Upper lobe of right lung (tissue), 1 donor: ENCODE data around the gene B3GNT7. TPM values are rescaled to one million over a fixed set of nuclear protein-coding genes. Genes with fewer than 3 reads are reported as not detected.

Experiments
- ATAC-seq: fragments of 200-7000 bp; cut with Tn5 transposase; one replicate; pipeline ENCODE4 v1.9.1; 2020; ENCODE audit warnings: mild to moderate bottlenecking, moderate library complexity
- DNase-seq: peaks from one replicate; pipeline ENCODE4 v3.0.0-alpha.2; 2020
- H3K27ac ChIP-seq: fragments of 200-600 bp; one replicate; pipeline ENCODE4 v1.8.0; 2022
- H3K27me3 ChIP-seq: fragments of 200-600 bp; one replicate; pipeline ENCODE4 v1.8.0; 2022; ENCODE audit warnings: mild to moderate bottlenecking
- H3K36me3 ChIP-seq: fragments of 200-600 bp; one replicate; pipeline ENCODE4 v1.8.0; 2022
- H3K4me1 ChIP-seq: fragments of 200-600 bp; one replicate; pipeline ENCODE4 v1.8.0; 2022
- H3K4me3 ChIP-seq: fragments of 200-600 bp; one replicate; pipeline ENCODE4 v1.8.0; 2022; ENCODE audit warnings: mild to moderate bottlenecking
- H3K9me3 ChIP-seq: fragments of 200-600 bp; one replicate; pipeline ENCODE4 v1.8.0; 2022
- intact Hi-C: fragments of 100-400 bp; cut with DNase I; formaldehyde crosslinking; loops from one replicate; pipeline ENCODE4 v1.11.0; 2022
- total RNA-seq: library from RNA; stranded (reverse); fragmentation: NEBNext Ultra II Directional; extraction: Animal tissue kit (Norgen Biotek cat#: 25700); gene quantifications from one replicate; pipeline ENCODE4 v1.2.1, GENCODE V29; 2021
- TF ChIP-seq, protein P1 (sequence below): fragments of 200-600 bp; IDR thresholded peaks from one replicate; pipeline ENCODE4 v1.8.0; 2022; ENCODE audit warnings: antibody characterized with exemption
- donor health status: DM: no; HTN: yes; CAD: no; lungs with severe emphysema.

The B3GNT7 gene
- total RNA-seq, 1 donor from 2014 or later = 53.5 TPM

DNA sequence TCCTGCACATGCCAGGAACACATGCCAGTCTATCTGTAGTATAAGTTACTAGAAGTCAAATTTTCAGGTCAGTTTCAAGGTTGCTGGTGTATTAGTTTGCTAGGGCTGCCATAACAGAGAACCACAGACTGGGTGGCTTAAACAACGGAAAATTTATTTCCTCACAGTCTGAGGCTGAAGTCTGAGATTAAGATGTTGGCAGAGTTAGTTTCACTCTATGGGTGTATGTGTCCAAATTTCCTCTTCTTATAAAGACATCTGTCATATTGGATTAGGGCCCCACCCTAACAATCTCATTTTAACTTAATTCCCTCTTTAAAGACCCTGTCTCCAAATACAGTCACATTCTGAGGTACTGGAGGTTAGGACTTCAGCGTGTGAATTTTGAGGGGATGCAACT is 26.5 kb downstream of the B3GNT7 start:
- ATAC-seq = no peak

DNA sequence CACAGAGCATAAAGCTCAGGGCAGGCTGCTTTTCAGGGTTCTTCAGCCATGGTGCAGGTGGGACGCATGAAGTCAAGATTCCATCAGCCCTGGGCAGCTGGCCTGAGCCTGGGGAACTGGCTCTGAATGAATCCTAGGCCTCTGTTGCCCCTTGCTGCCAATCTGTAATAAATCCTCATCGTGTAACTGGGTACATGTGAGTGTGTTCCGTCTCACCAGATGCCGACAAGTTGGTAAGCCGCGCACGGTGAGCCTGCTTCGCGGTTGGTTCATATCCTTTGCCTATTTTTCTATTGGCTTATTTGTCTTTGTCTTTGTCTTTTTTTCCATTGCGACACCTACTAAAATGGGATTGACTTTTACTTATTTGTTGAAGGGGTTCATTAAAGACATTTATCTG is 27.7 kb downstream of the B3GNT7 start:
- H3K27me3 ChIP-seq = no peaks in the 10 kb centered on the region
- intact Hi-C loops = no loop called here
- H3K9me3 ChIP-seq = no peaks in the 10 kb centered on the region
- ATAC-seq = no peak
- no peak for DNase-seq
- no peak overlapping the region for H3K4me3 ChIP-seq
- H3K27ac ChIP-seq = no peak overlapping the region
- TF ChIP-seq, protein P1, sequence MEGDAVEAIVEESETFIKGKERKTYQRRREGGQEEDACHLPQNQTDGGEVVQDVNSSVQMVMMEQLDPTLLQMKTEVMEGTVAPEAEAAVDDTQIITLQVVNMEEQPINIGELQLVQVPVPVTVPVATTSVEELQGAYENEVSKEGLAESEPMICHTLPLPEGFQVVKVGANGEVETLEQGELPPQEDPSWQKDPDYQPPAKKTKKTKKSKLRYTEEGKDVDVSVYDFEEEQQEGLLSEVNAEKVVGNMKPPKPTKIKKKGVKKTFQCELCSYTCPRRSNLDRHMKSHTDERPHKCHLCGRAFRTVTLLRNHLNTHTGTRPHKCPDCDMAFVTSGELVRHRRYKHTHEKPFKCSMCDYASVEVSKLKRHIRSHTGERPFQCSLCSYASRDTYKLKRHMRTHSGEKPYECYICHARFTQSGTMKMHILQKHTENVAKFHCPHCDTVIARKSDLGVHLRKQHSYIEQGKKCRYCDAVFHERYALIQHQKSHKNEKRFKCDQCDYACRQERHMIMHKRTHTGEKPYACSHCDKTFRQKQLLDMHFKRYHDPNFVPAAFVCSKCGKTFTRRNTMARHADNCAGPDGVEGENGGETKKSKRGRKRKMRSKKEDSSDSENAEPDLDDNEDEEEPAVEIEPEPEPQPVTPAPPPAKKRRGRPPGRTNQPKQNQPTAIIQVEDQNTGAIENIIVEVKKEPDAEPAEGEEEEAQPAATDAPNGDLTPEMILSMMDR = no peak
- no peaks in the 10 kb centered on the region for H3K4me1 ChIP-seq
- no peaks in the 10 kb centered on the region for H3K36me3 ChIP-seq

More for the DNA sequence above, 26.5 kb downstream of the B3GNT7 start:
- intact Hi-C loops = no loop called here
- Histone ChIP-seq H3K27ac (no peak overlapping the region), H3K27me3 (no peaks in the 10 kb centered on the region), H3K4me1 (no peaks in the 10 kb centered on the region), H3K9me3 (no peaks in the 10 kb centered on the region), H3K36me3 (no peaks in the 10 kb centered on the region), H3K4me3 (no peak overlapping the region)
- DNase-seq = no peak
- TF ChIP-seq, protein P1 = no peak

DNA sequence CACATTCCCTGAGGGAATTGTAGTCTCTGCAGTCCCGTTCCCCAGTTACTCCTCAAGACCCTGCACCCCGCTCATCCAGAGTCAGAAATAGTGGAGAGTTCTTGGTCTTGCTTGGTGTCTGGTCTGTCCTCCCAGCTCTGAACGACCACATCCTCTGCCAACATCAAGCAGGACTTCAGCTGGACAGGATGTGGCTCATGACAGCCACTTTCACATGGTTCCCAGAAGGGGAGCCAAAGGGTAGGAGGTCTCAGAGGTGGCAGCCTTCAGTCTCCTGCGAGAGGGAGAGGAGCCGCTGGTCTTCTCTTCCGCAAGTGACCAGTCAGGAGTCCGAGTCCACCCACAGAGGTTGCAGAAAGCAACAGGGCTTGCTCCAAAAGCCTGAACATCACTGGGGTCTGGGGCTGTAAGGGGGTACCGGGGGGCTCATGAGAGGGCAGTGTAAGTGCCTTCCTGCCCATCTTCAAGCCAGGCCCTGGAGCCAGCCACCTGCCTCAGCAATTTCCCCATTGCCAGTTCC is 29.8 kb downstream of the B3GNT7 start:
- ATAC-seq (no peak), DNase-seq (no peak)
- no peaks in the 10 kb centered on the region for H3K4me1 ChIP-seq

DNA sequence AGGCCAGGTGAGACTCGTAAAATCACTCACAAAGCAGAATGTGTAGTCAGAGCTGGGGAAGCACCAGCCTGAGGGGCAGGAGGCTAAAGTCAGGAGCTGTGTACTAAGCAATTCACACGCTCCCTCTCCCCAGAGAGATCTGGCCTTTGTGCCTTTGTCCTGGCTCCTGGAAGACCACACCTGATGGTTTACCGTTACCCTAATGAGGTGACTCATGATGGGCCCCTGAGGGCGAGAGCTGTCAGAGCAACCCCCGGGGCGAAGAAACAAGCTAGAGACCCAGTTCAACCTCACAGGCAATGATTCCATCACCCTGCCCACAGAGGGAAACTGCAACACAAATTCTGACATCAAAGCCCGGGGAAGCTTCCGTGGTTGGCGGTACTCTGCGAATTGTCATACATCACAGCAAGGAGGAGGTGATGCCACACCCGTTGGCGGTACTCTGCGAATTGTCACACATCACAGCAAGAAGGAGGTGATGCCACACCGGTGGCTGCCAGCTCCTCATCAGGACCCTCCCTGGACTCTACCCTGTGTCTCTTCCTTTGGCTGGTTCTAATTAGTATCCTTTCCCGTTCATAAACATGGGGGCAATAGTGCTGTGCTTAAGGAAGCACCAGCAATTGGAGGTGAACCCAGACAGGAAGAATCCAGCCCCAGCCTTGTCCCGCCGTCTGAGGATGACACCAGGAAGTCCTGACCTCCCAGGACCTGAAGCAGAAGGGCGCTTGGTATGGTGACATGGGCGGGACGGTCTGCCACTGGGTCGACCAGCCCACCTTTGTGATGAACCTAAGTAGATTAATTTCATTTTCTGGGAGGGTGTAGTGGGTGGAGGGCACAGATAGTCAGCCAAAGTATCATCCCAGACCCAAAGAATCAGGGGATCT is 30.5 kb downstream of the B3GNT7 start:
- no peak for DNase-seq

More for the DNA sequence above, 29.8 kb downstream of the B3GNT7 start:
- no peak overlapping the region for H3K27ac ChIP-seq
- H3K4me3 ChIP-seq = no peak overlapping the region
- intact Hi-C loops = no loop called here
- H3K27me3 ChIP-seq = no peaks in the 10 kb centered on the region
- TF ChIP-seq, protein P1 = no peak
- no peaks in the 10 kb centered on the region for H3K9me3 ChIP-seq
- no peaks in the 10 kb centered on the region for H3K36me3 ChIP-seq

DNA sequence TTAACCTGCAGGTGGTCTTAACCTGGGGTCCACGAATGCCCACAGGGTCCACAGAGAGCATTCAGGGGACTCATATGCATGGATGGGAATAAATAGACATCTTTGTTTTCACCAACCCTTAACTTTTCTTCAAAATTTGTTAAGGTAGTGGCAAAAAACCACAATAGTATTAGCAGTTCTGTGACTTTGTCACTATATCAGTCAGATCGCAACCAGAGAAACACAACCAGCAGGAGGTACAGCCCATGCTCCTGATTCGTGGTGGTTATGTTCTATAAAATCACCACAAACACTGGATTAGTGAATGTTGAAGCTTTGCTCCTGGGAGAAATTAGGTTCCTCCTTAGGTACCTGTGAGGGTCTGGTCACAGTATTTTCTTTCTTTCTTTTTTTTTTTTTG is 31.6 kb downstream of the B3GNT7 start:
- DNase-seq (no peak), ATAC-seq (no peak)
- Histone ChIP-seq H3K9me3 (no peaks in the 10 kb centered on the region), H3K36me3 (no peaks in the 10 kb centered on the region), H3K27me3 (no peaks in the 10 kb centered on the region), H3K4me3 (no peak overlapping the region), H3K4me1 (no peaks in the 10 kb centered on the region), H3K27ac (no peak overlapping the region)
- intact Hi-C loops = no loop called here
- TF ChIP-seq, protein P1 = no peak

More for the DNA sequence above, 30.5 kb downstream of the B3GNT7 start:
- H3K4me1 ChIP-seq = no peaks in the 10 kb centered on the region
- intact Hi-C loops = no loop called here
- ATAC-seq = no peak
- TF ChIP-seq, protein P1 = no peak
- no peaks in the 10 kb centered on the region for H3K27me3 ChIP-seq
- H3K9me3 ChIP-seq = no peaks in the 10 kb centered on the region
- no peak overlapping the region for H3K4me3 ChIP-seq
- no peaks in the 10 kb centered on the region for H3K36me3 ChIP-seq
- no peak overlapping the region for H3K27ac ChIP-seq
